ENCODE results near the gene YPEL3. TPM values are rescaled to one million over a fixed set of nuclear protein-coding genes. Genes with fewer than 3 reads are reported as not detected.

The YPEL3 gene, protein sequence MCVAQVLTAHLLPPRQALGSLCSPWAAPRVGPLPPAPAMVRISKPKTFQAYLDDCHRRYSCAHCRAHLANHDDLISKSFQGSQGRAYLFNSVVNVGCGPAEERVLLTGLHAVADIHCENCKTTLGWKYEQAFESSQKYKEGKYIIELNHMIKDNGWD
- total RNA-seq: 100 to 1,000 TPM in 3 of 4 donors, 10 to 100 TPM in 1; 97.2 to 197 (median 154) TPM

DNA sequence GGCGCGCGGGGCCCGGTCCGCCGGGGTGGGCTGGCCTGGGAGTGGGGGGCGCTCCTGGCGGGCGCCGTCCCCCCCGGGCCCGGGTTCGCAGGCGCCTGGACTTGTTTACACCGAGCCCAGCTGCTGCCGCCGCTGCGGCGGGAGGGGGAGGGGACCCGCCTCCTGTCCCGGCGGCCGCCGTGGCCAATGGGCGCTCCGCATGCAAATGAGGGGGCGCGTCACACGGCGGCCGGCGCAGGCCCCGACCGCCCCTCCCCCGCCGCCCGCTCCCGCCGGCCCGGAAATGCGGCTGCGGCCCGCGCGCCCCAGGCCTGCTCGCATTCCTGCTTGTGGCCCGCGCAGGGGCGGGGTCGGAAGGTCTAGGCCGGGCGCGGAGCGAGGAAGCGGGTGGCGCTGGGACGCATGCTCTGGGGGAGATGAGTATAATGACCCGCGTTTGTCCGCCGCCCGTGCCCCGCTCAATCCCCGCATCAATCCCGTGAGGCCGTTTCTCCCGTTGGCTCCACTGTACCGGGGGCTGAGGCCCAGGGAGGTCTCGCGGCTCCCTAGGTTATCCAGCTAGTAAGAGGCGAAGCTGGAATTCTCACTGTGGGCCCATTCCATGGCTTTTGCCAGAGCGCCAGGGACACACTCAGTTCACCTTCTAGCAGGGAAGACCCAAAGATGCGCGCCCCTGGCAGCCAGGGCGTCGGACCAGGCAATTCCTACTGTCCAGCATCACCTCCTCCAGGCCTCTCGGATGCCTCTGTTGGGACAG lies at the start of gene YPEL3:
YPEL3 (minus strand) TSS at position 109 of the 757 bp plus-strand sequence. CDS start 731 bp downstream, outside the sequence.
- Histone ChIP-seq H3K4me1 (peaks cover 31 to 37% of the 10 kb centered on the region in 2 donors), H3K4me3 (peak within 1 kb of the TSS; percentile 74 to 87 (median 82)), H3K27ac (peak within 1 kb of the TSS; percentile 89 to 99 (median 96)), H3K9me3 (no peaks in the 10 kb centered on the region), H3K27me3 (no peaks in the 10 kb centered on the region), H3K36me3 (peaks cover 0 to 22% of the 10 kb centered on the region in 2 donors)
- ATAC-seq (peak; percentile 72 to 74), DNase-seq (peak; percentile 91 to 94)
- in situ Hi-C loops (cut with MboI; ENCODE audit: low sequenced_read_pairs in 4 of 4) (loop anchor here in 1 of 4 donors (25.0 kb wide), 1 partner anchor 266 kb away; the partner anchor contains the start of genes CD2BP2, MYL11 and TBC1D10B), intact Hi-C loops (cut with DNase I; ENCODE audit: low total_unique reads) (loop anchor here (1.0 to 10.0 kb wide), 3 partner anchors 27 to 279 kb away; partner anchors contain the start of genes ALDOA, MAPK3, MYL11 and TBC1D10B)
- TF ChIP-seq POLR2A (IDR thresholded peaks at IDR 0.05): peak; percentile 74 to 92
- TF ChIP-seq CTCF (IDR thresholded peaks at IDR 0.05 in 4 of 5, conservative IDR thresholded peaks at IDR 0.05 in 1 of 5): no peak

DNA sequence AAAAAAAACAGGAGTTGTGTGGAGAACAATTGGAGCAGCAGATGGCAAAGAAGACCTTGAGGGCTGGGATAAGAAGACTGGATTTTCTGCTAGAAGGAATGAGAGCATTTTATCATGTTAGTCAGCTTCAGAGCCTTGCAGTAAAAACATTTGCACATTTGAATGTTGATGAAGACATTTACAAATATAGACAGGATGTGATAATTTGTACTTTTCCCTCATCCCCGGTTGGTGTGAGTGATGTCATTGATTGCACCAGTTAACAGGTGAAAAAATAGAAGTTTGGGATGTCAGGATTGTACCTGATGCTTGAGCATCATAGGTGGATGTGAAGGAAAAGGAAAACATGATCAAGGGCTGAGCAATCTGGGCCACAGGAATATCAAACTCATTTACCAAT lies 49.6 kb upstream of the YPEL3 start:
- Histone ChIP-seq H3K27ac (no peak overlapping the region), H3K9me3 (no peaks in the 10 kb centered on the region), H3K4me3 (no peak overlapping the region), H3K27me3 (peaks cover 0 to 4% (median 0%) of the 10 kb centered on the region in 3 donors), H3K4me1 (no peaks in the 10 kb centered on the region), H3K36me3 (no peaks in the 10 kb centered on the region)
- intact Hi-C loops (cut with DNase I; ENCODE audit: low total_unique reads): no loop called here
- in situ Hi-C loops (cut with MboI; ENCODE audit: low sequenced_read_pairs in 4 of 4): no loop called here
- ATAC-seq (no peak), DNase-seq (no peak)
- no peak for TF ChIP-seq POLR2A (IDR thresholded peaks at IDR 0.05)
- TF ChIP-seq CTCF (IDR thresholded peaks at IDR 0.05 in 4 of 5, conservative IDR thresholded peaks at IDR 0.05 in 1 of 5): no peak

- no peak overlapping the region for H3K4me3 ChIP-seq
- ATAC-seq (no peak), DNase-seq (no peak)
- H3K27ac ChIP-seq: no peak overlapping the region
- H3K27me3 ChIP-seq: peaks cover 0 to 4% (median 0%) of the 10 kb centered on the region in 3 donors
- H3K36me3 ChIP-seq: no peaks in the 10 kb centered on the region
- H3K9me3 ChIP-seq: no peaks in the 10 kb centered on the region
- TF ChIP-seq POLR2A (IDR thresholded peaks at IDR 0.05) (no peak), CTCF (IDR thresholded peaks at IDR 0.05 in 4 of 5, conservative IDR thresholded peaks at IDR 0.05 in 1 of 5) (no peak)
- intact Hi-C loops (cut with DNase I; ENCODE audit: low total_unique reads): no loop called here
- no peaks in the 10 kb centered on the region for H3K4me1 ChIP-seq
- in situ Hi-C loops (cut with MboI; ENCODE audit: low sequenced_read_pairs in 4 of 4): no loop called here
Measured at GRCh38 chr16:30144917-30145316, 48.9 kb upstream of the YPEL3 start.

- in situ Hi-C loops (cut with MboI; ENCODE audit: low sequenced_read_pairs in 4 of 4): no loop called here
- Histone ChIP-seq H3K4me1 (no peaks in the 10 kb centered on the region), H3K36me3 (no peaks in the 10 kb centered on the region), H3K27me3 (no peaks in the 10 kb centered on the region), H3K9me3 (no peaks in the 10 kb centered on the region), H3K4me3 (no peak overlapping the region), H3K27ac (no peak overlapping the region)
- no peak for TF ChIP-seq CTCF (IDR thresholded peaks at IDR 0.05 in 4 of 5, conservative IDR thresholded peaks at IDR 0.05 in 1 of 5)
- TF ChIP-seq POLR2A (IDR thresholded peaks at IDR 0.05): no peak
- ATAC-seq (no peak), DNase-seq (no peak)
- intact Hi-C loops (cut with DNase I; ENCODE audit: low total_unique reads): no loop called here
Measured at GRCh38 chr16:30144017-30144416, 48.0 kb upstream of the YPEL3 start.
